ENCODE measurements around the gene CCDC188. TPM values are rescaled to one million over a fixed set of nuclear protein-coding genes. Genes with fewer than 3 reads are reported as not detected.

CCDC188 gene
- total and polyA plus RNA-seq, 12 donors: 0.30 to 19.0 (median 0.77) TPM; not detected in 2

DNA sequence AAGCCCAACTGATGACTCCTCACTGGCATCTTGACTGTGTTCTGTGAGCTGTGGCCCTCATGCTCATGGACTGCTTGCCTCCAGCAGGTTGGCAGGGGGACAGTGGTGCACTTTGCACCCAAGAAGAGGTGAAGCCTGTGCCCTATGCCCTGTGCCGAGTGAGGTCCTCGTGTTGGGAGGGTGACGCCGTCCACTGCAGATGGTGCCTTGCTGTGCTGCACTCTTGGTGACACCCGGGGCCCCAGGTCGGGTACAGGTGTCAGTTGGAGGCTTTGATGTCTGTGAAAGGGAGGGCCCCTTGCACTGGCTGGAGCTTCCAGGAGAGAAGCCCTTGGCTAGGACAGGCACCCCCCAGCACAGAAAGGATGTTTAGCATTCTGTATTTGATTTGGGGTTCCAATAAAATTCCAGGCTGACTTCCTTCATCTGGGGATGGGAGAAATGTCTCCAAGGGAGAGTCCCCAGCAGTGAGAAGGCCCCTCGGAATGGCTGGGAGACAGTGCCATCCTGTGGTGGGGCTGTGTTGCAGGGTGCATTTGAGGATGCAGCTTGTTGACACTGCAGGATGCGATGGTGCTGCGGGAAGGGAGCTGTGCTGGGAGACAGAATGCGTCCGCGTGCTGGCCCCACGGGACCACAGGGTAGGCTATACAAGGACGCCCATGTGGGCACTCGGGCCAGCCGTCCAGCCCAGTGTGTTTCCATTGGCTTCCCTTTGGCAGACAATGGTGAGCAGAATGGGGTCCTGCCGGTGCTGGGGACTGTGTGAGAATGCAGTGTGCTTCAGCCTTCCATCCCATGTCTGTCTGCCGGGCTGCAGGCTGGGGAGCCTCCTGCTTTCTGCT, 21.7 kb downstream of the CCDC188 start:
- H3K36me3 ChIP-seq (replicated peaks in 1 of 2): peaks cover 0 to 16% of the 10 kb centered on the region in 2 donors
- DNase-seq: peak in 6 of 7 donors; percentile 58 to 80 (median 70)
- H3K9me3 ChIP-seq (replicated peaks in 1 of 3): no peaks in the 10 kb centered on the region
- no peaks in the 10 kb centered on the region for H3K27me3 ChIP-seq
- WGBS, 4 donors: 31 to 54% (median 42%) methylated on average over 17 to 18 of the region's 18 CpGs
- TF ChIP-seq CTCF (IDR thresholded peaks at IDR 0.05) (peak; percentile 29 to 65 (median 51)), POLR2A (IDR thresholded peaks at IDR 0.05) (no peak)
- intact Hi-C loops (cut with DNase I): no loop called here
- peak overlapping the region in 1 of 5 donors; percentile 16 for H3K27ac ChIP-seq
- H3K4me3 ChIP-seq: no peak overlapping the region
- H3K4me1 ChIP-seq (replicated peaks in 1 of 2): peaks cover 22 to 27% of the 10 kb centered on the region in 2 donors

DNA sequence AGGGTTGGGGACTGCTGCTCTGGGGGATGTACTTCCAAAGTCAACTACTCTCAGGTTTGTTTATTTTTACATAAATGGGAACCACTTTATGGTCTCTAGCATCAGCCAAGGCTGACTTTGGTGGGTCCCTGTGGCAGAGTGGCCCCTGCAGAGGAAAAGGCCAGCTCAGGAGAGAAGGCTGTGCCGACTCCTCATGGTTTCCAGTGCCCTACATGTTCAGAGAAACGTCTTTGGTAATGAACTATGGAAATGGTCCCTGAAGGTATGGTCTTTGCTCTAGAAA, 22.3 kb downstream of the CCDC188 start:
- Histone ChIP-seq H3K4me3 (no peak overlapping the region), H3K36me3 (replicated peaks in 1 of 2) (peaks cover 0 to 16% of the 10 kb centered on the region in 2 donors), H3K9me3 (replicated peaks in 1 of 3) (no peaks in the 10 kb centered on the region), H3K4me1 (replicated peaks in 1 of 2) (peaks cover 22 to 27% of the 10 kb centered on the region in 2 donors), H3K27me3 (no peaks in the 10 kb centered on the region), H3K27ac (no peak overlapping the region)
- TF ChIP-seq POLR2A (IDR thresholded peaks at IDR 0.05) (no peak), CTCF (IDR thresholded peaks at IDR 0.05) (no peak)
- no peak for DNase-seq
- intact Hi-C loops (cut with DNase I): no loop called here
- 55 to 73% (median 60%) methylated on average over 2 of the region's 2 CpGs for WGBS, 4 donors

GRCh38 chr22:20127869-20128618, 22.8 kb downstream of the CCDC188 start:
- intact Hi-C loops (cut with DNase I): no loop called here
- 66 to 86% (median 81%) methylated on average over 8 to 17 of the region's 17 CpGs for WGBS, 4 donors

More at GRCh38 chr22:20127869-20128618, 22.8 kb downstream of the CCDC188 start:
- H3K36me3 ChIP-seq (replicated peaks in 1 of 2): peaks cover 0 to 16% of the 10 kb centered on the region in 2 donors
- no peak overlapping the region for H3K4me3 ChIP-seq
- H3K9me3 ChIP-seq (replicated peaks in 1 of 3): no peaks in the 10 kb centered on the region
- H3K27me3 ChIP-seq: no peaks in the 10 kb centered on the region
- no peak overlapping the region for H3K27ac ChIP-seq
- DNase-seq: no peak
- no peak for TF ChIP-seq CTCF (IDR thresholded peaks at IDR 0.05)
- TF ChIP-seq POLR2A (IDR thresholded peaks at IDR 0.05): no peak
- H3K4me1 ChIP-seq (replicated peaks in 1 of 2): peaks cover 20 to 27% of the 10 kb centered on the region in 2 donors

Measured in adrenal gland (tissue), 12 donors.